GM18870 (cell line): ENCODE results near the gene TNS3.

Source experiments
- ATAC-seq: cut with Tn5 transposase; IDR thresholded peaks from one replicate; pipeline ENCODE4 v1.9.1; 2021; ENCODE audit warnings: moderate library complexity; ENCODE audit not compliant: unreplicated experiment

The TNS3 gene

GRCh38 chr7:47247132-47247531 lies 334.8 kb downstream of the TNS3 start:
- no peak for ATAC-seq

DNA sequence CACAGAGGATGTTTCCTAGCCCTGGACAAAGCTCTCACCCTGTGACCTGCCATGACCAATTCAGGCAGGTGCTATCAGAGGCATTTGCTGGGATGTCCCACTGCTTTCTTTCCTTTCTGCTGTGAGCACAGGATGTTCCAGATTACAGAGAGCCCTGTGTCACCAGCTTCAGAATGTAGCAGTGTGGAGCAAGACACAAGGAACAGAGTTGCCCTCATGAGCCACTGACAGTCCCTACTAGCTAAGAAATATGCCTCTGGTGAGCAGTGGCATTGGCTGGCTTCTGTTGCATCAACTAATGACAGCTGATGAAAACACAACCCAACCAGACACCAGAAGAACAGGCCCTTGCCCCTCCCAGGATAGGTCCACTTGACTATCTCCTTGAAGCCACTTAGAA lies 337.2 kb downstream of the TNS3 start:
- ATAC-seq: no peak

- ATAC-seq: no peak
Measured at GRCh38 chr7:47241112-47242065, 340.5 kb downstream of the TNS3 start.

GRCh38 chr7:47239931-47240421 lies 341.9 kb downstream of the TNS3 start:
- ATAC-seq: no peak

DNA sequence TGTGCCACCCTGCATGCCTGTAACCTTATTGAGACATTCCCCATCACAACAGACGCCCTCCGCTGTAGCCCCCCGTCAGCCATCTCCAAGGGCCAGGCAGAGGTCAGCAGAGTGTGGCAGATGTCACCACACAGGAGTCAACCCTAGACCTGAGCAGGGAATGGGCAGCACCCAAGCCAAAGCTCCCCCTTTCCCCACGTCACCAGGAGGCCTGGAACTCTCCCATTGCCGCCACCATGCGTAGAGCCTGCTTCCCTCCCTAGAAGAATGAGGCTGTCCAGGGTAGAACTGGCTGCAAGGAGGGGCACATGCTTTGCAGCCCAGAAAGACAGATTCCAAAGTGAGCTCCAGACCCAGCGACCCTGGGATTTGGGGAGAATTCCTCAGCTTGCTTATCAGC lies 342.9 kb downstream of the TNS3 start:
- no peak for ATAC-seq

- ATAC-seq: no peak
Measured at GRCh38 chr7:47236480-47237129, 345.3 kb downstream of the TNS3 start.

- ATAC-seq: no peak
Measured at GRCh38 chr7:47233996-47234395, 347.9 kb downstream of the TNS3 start.

- ATAC-seq: no peak
Measured at GRCh38 chr7:47232751-47233412, 349.0 kb downstream of the TNS3 start.

GRCh38 chr7:47231627-47232026 lies 350.3 kb downstream of the TNS3 start:
- no peak for ATAC-seq

GRCh38 chr7:47231032-47231431 lies 350.9 kb downstream of the TNS3 start:
- no peak for ATAC-seq

DNA sequence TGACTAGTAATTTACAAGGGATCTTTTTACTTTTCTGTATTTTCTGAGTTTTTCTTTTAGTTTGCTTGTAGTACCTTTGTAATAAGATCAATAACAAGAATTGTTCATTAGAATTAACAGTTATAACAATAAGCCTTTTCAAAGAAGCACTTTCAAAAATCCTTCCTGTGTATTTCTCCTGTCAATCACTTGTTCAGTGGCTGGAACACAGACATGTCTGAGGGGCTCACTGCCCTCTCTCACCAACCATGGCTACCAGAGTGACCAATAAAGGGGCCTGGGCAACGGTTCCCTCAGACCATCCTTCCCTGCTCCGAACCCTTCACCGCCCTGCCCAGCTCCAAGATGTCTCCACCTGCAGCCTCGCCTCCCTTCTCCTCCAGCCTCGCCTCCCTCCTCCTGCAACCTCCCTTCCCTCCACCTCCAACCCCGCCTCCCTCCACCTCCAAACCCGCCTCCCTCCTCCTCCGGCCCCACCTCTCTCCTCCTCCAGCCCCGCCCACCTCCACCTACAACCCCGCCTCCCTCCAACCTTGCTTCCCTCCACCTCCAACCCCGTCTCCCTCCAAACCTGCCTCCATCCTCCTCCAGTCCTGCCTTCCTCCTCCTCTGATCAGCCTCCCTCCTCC lies 353.4 kb downstream of the TNS3 start:
- no peak for ATAC-seq

GRCh38 chr7:47227762-47228177 lies 354.1 kb downstream of the TNS3 start:
- ATAC-seq: peak; percentile 74

GRCh38 chr7:47226696-47227095 lies 355.2 kb downstream of the TNS3 start:
- ATAC-seq: no peak

GRCh38 chr7:47225387-47226131 lies 356.4 kb downstream of the TNS3 start:
- ATAC-seq: no peak
